Superior temporal gyrus (tissue), 1 donor: ENCODE data around the gene ST3GAL4.
A peak's percentile ranks its signal among the peaks of the same experiment; 100 is the strongest.

Source experiments
- DNase-seq: peaks from one replicate; pipeline ENCODE4 v3.0.0-alpha.2; 2016; ENCODE audit errors: extremely low spot score

Gene ST3GAL4

GRCh38 chr11:126443120-126443519 lies 87.6 kb downstream of the ST3GAL4 start:
- DNase-seq: no peak

GRCh38 chr11:126444072-126444471 lies 88.6 kb downstream of the ST3GAL4 start:
- no peak for DNase-seq

- DNase-seq: no peak
These were observed 91.1 kb downstream of the ST3GAL4 start for GRCh38 chr11:126446581-126446980.

GRCh38 chr11:126450198-126450597 lies 94.7 kb downstream of the ST3GAL4 start:
- no peak for DNase-seq

- no peak for DNase-seq
These were observed 95.3 kb downstream of the ST3GAL4 start for GRCh38 chr11:126450806-126451205.

- no peak for DNase-seq
These were observed 95.8 kb downstream of the ST3GAL4 start for GRCh38 chr11:126451211-126451802.

GRCh38 chr11:126452241-126453101 lies 97.0 kb downstream of the ST3GAL4 start:
- no peak for DNase-seq

GRCh38 chr11:126456089-126456488 lies 100.6 kb downstream of the ST3GAL4 start:
- DNase-seq: no peak

GRCh38 chr11:126456783-126457542 lies 101.5 kb downstream of the ST3GAL4 start:
- no peak for DNase-seq

GRCh38 chr11:126457817-126458216 lies 102.3 kb downstream of the ST3GAL4 start:
- DNase-seq: no peak

- peak; percentile 83 for DNase-seq
These were observed 104.3 kb downstream of the ST3GAL4 start for GRCh38 chr11:126459691-126460281.

- no peak for DNase-seq
These were observed 105.1 kb downstream of the ST3GAL4 start for GRCh38 chr11:126460417-126461095.

GRCh38 chr11:126461096-126461440 lies 105.6 kb downstream of the ST3GAL4 start:
- DNase-seq: no peak

GRCh38 chr11:126461996-126462395 lies 106.5 kb downstream of the ST3GAL4 start:
- DNase-seq: no peak

GRCh38 chr11:126462422-126462821 lies 106.9 kb downstream of the ST3GAL4 start:
- no peak for DNase-seq
